Activated CD4-positive, CD25-positive, alpha-beta regulatory T cell treated with anti-CD3 and anti-CD28 coated beads, Interleukin-2, amount 50 U/mL, for 16 hours (primary cell): ENCODE measurements around the gene KRR1.

Source experiments
- DNase-seq: peaks from one replicate; pipeline ENCODE4 v3.0.0-alpha.2; 2020; ENCODE audit warnings: low read depth, low spot score

KRR1 gene

DNA sequence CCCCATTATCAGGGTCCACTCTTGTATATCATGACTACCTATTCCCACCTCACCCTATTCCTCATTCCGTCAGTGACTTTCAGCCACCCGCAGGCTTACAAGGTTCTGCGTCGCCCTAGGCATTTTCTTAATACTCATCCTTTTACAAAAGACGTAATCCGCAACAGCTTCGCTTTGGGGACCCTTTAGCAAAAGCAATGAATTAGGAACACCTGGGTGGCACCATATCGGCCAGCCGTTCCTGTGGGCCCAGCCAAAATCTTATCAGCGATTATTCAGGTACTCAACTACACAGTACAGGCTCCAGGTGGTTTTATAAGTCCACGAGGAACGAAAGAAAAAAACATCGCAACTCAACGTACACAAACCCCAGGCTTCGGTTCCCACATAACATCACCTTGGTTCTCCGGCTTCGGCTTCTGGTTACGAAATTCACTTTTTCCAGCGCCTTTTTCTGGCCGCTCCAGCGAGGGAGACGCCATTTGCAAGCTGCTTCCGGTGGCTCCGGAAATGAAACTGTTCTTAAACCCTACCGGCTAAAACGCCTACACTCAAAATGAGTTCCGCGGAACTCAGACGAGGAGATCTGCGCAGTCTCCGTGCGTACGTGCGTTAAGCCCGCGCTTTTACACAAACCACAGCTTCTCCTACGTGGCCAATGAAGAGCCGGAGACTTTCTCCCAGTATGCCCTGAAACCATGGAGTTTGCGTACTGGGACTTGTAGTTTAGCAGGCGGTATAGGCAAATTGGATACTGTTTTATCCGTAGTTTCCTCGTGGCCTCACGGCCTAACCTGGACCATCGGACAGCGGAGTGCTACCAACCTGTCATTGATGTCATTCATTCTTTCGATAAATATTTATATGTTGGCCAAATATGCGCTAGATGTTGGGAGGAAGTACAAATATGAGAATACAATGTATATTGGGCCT, at the start of gene KRR1:
Gene KRR1, minus strand, starts transcription at position 494 of the 933 bp plus-strand sequence. Its CDS starts 12 bp downstream, at position 482.
- peak; percentile 81 for DNase-seq

- DNase-seq: no peak
Observed at GRCh38 chr12:75560167-75560566, 48.8 kb upstream of the KRR1 start.

GRCh38 chr12:75558287-75558686, 46.9 kb upstream of the KRR1 start:
- DNase-seq: no peak

DNA sequence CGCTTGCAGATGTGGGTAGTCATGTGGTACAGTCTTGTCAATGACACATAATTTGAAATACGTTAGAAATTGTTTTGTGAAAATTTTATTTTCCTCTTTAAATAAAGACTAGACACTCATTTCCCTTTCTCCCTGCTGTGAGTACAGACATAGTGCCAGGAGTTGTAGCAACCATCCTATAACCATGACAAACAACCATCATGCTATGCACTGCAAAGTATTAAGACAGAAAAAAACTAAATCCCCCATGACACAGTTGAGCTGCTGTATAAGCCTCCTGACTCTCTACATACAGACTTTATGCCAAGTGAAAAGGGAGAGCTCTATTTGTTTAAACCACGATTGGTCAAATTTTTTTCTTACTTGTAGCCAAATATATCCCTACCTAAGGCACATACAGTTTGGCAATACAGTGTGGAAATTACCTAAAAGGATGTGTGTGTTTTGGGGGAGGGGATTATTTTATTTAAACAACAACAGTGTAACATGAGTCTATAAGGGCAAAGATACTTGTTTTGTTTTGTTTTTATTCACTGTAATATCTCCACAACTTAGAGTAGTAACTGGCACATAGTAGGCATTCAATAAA, 45.0 kb upstream of the KRR1 start:
- no peak for DNase-seq

DNA sequence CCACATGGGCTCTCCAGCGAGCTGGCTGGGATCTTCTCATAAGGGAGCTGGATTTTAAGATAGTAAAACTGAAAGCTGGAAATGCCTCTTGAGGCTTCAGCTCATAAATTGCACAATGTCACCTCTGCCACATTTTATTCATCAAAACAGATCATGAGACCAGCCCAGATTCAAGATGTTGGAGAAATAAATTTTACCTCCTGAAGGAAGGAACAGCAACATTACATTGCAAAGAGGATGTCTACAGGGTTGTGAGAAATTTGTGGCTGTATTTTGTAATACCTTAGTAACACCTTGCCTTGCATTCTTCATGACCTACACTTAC, 43.1 kb upstream of the KRR1 start:
- no peak for DNase-seq

GRCh38 chr12:75553836-75554555, 42.6 kb upstream of the KRR1 start:
- no peak for DNase-seq

- no peak for DNase-seq
Observed at GRCh38 chr12:75553398-75553797, 42.0 kb upstream of the KRR1 start.

GRCh38 chr12:75551477-75551876, 40.1 kb upstream of the KRR1 start:
- no peak for DNase-seq

GRCh38 chr12:75550401-75551240, 39.2 kb upstream of the KRR1 start:
- DNase-seq: no peak

- no peak for DNase-seq
Observed at GRCh38 chr12:75549989-75550388, 38.6 kb upstream of the KRR1 start.

- no peak for DNase-seq
Observed at GRCh38 chr12:75548879-75549278, 37.5 kb upstream of the KRR1 start.

GRCh38 chr12:75545636-75546035, 34.2 kb upstream of the KRR1 start:
- DNase-seq: no peak

- no peak for DNase-seq
Observed at GRCh38 chr12:75543529-75543928, 32.1 kb upstream of the KRR1 start.

GRCh38 chr12:75542942-75543341, 31.5 kb upstream of the KRR1 start:
- DNase-seq: no peak

- DNase-seq: no peak
Observed at GRCh38 chr12:75539889-75540288, 28.5 kb upstream of the KRR1 start.

- no peak for DNase-seq
Observed at GRCh38 chr12:75533239-75533638, 21.8 kb upstream of the KRR1 start.

DNA sequence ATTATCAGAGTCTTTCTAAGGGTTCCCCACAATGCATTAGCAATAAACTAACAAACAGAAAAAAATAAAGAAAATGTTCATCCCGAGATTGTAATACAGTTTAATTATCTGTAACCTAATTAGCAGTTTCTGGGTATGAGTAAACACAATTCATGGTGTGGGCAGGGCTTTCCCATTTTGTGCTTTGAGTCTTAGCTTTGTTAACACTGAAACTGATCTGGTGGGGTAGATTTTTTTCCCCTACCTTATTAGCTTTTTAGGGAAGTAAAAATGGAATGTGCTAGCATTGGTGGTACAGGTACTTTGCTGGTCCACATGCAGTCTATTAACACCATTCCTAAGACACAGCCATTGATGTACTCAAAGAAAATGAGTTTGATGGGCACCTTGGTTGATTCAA, 18.4 kb upstream of the KRR1 start:
- no peak for DNase-seq

DNA sequence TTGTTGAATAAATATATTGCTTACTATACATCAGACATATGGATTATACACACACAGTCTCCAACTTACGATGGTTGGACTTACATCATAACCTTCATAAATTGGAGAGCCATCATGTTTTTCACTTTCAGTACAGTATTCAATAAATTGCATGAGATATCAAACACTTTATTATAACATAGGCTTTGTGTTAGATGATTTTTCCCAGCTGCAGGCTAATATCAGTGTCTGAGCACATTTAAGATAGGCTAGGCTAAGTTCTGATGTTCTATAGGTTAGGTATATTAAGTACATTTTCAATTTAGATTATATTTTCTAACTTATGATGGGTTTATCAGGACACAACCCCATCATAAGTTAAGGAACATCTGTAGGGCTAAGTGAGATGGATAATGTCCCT, 17.9 kb upstream of the KRR1 start:
- no peak for DNase-seq

GRCh38 chr12:75528692-75529091, 17.3 kb upstream of the KRR1 start:
- no peak for DNase-seq

GRCh38 chr12:75528272-75528671, 16.9 kb upstream of the KRR1 start:
- DNase-seq: no peak

- no peak for DNase-seq
Observed at GRCh38 chr12:75526655-75527511, 15.5 kb upstream of the KRR1 start.
